ENCODE measurements around the gene LCN6.

DNA sequence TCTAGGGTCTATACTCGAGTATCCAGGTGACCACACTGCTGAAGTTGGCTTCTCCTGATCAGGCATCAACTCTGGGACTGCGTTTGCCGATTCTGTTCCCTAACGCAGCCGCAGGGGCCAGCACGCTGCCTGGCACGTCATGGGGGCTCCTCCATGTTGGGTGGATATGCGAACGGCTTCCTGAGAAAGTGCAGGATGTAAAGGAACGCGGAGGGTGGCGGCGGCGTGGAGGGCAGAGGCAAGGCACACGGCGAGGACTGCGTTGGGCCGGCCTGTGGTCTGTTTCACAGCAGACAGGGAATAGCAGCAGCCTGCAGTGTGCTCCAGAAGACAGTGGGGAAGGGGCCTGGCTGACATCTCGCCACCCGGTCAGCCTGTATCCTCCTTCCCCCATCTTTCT lies 9.4 kb downstream of the LCN6 start:
- TF ChIP-seq POLR2AphosphoS5 (IDR thresholded peaks at IDR 0.05) (no peak), CTCF (IDR thresholded peaks at IDR 0.05; ENCODE audit: poor library complexity, severe bottlenecking) (no peak), EZH2 (IDR thresholded peaks at IDR 0.05; ENCODE audit: borderline replicate concordance, insufficient read depth, low read length, poor library complexity, severe bottlenecking) (no peak), RAD21 (conservative IDR thresholded peaks at IDR 0.05) (no peak), SMC3 (conservative IDR thresholded peaks at IDR 0.05; ENCODE audit: poor library complexity) (no peak), MXI1 (conservative IDR thresholded peaks at IDR 0.05; ENCODE audit: poor library complexity, severe bottlenecking) (no peak), EP300 (conservative IDR thresholded peaks at IDR 0.05; ENCODE audit: poor library complexity, severe bottlenecking) (no peak), TAF1 (IDR thresholded peaks at IDR 0.05; ENCODE audit: low read depth) (no peak)
